Left renal cortex interstitium (tissue), 4 donors: ENCODE data around the gene PLK5. TPM values are rescaled to one million over a fixed set of nuclear protein-coding genes. Genes with fewer than 3 reads are reported as not detected.
"Not testable (repeated sequence)": the region's sequence is repeated elsewhere in the genome, so short reads cannot be mapped to it uniquely, and the experiment has no call there.

Source experiments
- DNase-seq, 4 donors: peaks; one replicate each; pipeline ENCODE4 v3.0.0-alpha.2; 2013; ENCODE audit warnings: low read depth in 4 of 4, low spot score in 2 of 4, missing footprints in 1 of 4
- polyA plus RNA-seq, 4 donors: library from polyadenylated mRNA; unstranded; fragments of 120-200 nt; gene quantifications; one replicate each; pipeline ENCODE4 v1.2.1, GENCODE V29; 2013; ENCODE audit not compliant: insufficient read length in 4 of 4

The PLK5 gene
- polyA plus RNA-seq, 4 donors = 0.06 to 0.46 (median 0.43) TPM

DNA sequence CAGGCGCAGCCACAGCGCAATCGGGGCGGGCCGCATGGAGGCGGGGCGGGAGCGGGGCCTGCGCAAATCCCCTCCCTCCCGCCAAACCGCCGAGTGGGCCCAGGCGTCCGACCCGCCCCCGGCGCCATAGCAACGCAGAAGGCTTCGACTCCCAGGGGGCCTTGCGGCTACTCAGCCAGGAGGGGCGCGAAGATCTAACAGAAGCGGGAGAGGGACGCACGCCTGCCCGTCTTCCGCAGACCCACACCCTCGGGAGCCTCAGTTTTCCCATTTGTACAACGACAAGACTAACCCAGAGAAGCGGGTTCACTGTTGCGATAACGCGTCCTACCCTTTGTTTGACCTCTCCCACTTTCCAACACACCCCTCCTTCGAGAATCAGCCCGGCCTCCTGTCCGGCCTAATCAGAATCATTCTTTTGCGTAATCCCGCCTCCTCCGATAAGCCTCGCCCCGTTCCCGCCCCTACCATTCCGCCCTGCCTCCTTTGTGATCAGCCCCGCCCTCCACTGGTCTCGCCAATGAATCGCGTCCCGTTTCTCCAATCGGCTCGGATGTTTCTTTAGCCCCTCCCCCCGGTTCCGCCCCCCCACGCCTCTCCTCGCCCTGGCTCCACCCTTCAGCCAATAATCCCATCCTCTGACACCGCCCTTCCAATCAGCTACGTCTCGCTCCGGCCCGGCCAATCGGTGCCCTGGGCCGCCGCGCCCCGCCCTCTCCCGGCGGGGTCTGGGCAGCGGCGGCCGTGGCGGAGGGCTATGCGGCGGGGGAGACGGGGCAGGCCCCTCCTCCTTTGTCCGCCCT lies 33.4 kb upstream of the PLK5 start, which contains the start of gene PCSK4:
TSS of gene PCSK4 (minus strand) at position 40 of the 803 bp plus-strand sequence. CDS start at position 36, 4 bp downstream.
- peak; percentile 95 to 99 (median 96) for DNase-seq

DNA sequence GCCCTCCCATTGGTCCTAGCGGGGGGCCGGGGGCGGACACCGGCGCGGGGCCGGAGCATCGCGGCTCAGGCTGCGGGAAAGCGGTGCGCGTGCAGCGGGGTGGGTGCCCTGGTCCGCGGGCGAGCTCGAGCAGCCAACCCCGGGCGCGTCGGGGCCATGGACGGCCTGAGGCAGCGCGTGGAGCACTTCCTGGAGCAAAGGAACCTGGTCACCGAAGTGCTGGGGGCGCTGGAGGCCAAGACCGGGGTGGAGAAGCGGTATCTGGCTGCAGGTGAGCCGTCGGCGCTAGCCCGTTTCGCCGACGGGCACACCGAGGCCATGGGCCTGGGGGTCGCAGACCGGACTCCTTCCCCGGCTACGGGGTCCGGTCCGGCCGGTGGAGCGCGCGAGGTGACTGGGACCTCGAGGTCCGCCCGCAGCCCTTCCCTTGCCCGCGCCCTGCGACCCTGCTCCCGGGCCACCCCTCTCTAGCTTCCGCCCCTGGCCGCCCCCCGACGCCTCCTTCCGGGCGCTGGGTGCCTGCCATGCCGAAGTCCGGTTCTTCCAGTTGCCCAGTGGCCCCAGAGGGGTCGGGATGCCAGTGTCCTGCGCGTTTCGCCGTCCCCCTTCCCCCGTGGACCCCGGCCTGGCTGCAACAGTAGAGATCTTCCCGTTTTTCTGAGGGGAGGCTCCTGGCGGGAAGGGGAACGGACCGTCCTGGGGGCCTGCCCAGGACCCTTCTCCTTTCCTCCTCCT lies 32.6 kb upstream of the PLK5 start, which contains the start of gene REEP6:
TSS of gene REEP6 (plus strand) at position 68 of the 735 bp plus-strand sequence. CDS start at position 157, 89 bp downstream.
- no peak for DNase-seq

- DNase-seq = no peak
Measured at GRCh38 chr19:1491849-1492170, 32.1 kb upstream of the PLK5 start.

GRCh38 chr19:1492474-1493006 lies 31.3 kb upstream of the PLK5 start:
- no peak for DNase-seq

GRCh38 chr19:1494115-1494815 lies 29.6 kb upstream of the PLK5 start:
- DNase-seq = no peak

GRCh38 chr19:1495051-1495798 lies 28.7 kb upstream of the PLK5 start:
- DNase-seq = no peak

DNA sequence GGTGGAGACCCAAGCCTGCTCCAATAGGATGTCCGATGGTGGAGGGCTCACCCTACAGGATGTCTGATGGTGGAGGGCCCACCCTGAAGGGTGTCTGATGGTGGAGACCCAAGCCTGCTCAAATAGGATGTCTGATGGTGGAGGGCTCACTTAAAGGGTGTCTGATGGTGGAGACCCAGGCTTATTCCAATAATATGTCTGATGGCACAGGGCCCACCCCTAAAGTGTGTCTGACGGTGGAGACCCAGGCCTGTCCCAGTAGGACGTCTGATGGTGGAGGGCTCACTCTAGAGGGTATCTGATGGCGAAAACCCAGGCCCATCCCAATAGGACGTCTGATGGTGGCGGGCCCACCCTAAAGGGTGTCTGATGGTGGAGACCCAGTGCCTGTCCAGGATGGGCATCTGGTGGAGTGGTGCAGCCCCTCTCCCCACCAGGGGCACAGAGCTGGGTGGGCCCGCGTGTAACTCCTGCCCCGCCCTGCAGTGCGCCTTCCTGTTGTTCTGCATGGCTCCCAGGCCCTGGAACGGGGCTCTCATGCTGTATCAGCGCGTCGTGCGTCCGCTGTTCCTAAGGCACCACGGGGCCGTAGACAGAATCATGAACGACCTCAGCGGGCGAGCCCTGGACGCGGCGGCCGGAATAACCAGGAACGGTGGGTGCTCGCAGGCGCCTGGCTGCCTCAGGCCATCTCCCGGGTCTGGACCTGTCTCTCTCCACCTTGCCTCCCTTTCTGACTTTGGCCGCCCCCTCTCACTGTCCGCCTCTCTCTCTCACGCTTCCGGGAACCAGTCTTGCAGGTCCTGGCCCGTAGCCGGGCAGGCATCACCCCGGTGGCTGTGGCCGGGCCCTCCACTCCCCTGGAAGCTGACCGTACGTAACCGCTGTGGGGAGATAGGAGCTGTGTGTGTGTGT lies 27.8 kb upstream of the PLK5 start:
- DNase-seq = no peak

DNA sequence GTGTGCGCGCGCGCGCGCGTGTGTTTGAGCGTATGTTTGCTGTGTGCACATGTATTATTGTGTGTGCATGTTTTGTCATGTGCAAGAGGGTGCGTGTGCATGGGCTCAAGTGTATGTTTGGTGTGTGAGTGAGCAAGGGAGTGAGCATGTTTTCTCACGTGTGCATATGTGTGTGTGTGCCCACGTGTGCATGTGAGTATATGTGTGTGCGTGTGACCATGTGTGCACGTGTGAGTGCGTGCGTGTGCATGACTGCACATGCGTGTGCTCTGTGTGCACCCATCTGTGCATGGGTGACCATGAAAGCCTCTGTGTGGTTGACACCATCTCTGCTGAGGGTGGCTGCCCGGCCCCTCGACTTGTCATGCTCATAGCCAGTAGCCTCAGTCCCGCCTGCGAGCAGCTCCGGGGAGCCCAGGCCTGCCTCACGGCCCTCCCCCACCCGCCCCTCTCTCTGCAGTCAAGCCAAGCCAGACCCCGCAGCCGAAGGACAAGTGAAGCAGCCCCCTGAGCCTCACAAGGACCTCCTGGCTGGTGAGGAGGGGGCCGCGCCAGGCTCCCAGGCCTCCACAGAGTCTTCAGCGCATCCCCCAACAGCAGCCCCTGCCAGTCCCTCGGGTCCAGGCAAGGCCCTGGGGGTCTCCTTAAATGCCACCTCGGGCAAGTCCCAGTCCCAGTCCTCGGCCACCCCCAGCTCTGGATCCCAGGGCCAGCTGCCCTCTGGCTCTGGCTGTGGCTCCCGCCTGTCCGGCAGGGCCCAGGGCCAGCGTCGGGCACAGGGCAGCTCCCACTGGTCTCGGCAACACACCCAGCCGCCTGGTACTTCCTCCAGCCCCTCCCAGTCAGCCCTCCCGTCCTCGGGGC lies 26.9 kb upstream of the PLK5 start:
- no peak for DNase-seq

DNA sequence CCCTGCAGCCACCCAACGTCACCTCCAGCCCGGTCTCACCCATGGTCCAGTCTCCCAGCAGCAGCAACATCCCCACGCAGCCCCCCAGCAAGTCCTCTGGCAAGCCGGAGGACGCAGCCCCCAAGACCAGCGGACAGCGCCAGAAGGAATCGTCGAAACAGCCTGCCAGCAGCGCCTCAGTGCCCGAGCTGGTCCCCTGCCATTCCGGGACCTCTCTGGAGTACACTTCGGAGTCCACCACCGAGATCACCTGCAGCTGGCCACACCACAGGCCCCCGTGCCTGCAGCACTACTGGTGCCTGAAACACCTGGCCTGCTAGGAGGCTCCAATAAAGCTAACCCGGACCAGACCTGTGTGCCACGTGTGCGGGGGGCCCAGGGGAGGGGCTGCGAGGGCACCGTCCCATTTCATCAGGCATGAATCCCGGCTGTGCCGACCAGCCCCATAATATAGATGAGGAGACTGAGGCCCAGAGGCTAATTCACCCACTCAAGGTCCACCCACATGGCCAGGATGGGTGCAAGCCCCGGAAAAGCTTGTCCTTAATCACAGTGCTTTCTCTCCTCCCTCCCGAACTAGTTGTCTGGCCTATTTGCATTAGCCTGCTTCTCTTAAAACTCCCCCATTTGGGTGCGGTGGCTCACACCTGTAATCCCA lies 26.2 kb upstream of the PLK5 start:
- DNase-seq = no peak

DNA sequence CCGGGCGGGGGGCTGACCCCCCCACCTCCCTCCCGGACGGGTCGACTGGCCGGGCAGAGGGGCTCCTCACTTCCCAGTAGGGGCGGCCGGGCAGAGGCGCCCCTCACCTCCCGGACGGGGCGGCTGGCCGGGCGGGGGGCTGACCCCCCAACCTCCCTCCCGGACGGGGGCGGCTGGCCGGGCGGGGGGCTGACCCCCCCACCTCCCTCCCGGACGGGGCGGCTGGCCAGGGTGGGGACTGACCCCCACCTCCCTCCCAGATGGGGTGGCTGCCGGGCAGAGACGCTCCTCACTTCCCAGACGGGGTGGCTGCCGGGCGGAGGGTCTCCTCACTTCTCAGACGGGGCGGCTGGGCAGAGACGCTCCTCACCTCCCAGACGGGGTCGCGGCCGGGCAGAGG lies 24.6 kb upstream of the PLK5 start:
- DNase-seq = not testable (repeated sequence)

- no peak for DNase-seq
Measured at GRCh38 chr19:1501200-1501595, 22.7 kb upstream of the PLK5 start.

GRCh38 chr19:1502433-1503088 lies 21.3 kb upstream of the PLK5 start:
- DNase-seq = no peak

DNA sequence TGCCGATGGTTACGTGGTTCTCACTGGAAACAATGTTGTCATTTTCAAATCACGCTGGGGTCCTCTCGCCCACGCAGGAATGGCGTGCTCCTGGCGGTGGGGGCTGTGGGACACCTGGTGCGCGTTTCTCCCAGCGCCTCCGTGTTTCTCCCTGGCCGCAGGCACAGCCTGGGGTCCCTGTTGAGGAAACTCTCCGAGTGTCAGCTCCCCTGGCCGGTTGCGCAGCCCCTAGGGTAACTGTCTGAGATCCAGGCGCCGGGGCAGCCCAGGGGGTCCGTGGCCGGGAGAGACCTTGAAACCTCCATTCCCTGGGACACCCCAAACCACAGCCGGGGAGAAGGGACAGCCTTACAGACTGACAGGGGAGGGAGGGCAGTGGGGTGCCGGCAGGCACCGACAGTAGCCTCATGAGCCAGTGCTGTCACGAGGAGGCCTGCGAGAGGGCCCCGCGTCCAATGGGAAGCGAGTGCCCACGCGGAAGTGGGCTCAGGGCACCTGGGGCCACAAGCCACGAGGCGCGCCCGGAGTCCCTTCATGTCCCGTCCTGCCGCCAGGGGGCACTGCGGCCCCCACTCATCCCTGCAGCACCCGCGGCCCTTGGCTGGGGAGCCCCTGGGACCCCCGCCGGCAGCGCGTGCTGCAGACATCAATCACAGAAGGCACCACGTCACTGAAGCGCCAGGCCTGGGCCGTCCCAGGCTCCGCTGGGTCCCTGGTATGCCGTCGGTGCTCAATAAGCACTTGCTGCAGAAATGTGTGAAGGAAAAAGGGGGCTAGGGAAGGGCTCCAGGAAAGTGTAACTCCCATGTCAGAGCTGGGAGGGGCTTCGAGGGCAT lies 20.6 kb upstream of the PLK5 start:
- no peak for DNase-seq

GRCh38 chr19:1503925-1504773 lies 19.7 kb upstream of the PLK5 start:
- DNase-seq = no peak

DNA sequence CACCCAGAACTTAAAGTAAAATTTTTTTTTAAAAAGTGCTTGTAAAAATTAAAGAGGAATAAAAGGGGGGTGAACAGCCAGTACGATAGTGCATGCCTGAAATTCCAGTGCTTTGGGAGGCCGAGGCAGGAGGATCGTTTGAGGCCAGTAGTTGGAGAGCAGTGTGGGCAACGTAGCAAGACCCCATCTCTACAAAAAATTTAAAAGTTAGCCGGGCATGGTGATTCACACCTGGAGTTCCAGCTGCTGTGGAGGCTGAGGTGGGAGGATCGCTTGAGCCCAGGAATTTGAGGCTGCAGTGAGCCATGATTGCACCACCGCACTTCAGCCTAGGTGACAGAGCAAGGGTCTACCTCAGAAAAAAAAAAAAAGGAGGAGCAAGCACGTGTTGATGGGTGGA lies 18.9 kb upstream of the PLK5 start:
- DNase-seq = no peak
